RWPE2 (cell line): ENCODE measurements around the gene RPN2.

Experiments used
- ATAC-seq: fragments of 200-7000 bp; cut with Tn5 transposase; 3 replicates; pipeline ENCODE4 v1.9.1; 2021; ENCODE audit warnings: low read depth
- DNase-seq: peaks from one replicate; pipeline ENCODE4 v3.0.0-alpha.2; 2020; ENCODE audit warnings: low spot score
- H3K27ac ChIP-seq: fragments of 450-650 bp; 2 replicates; pipeline ENCODE4 v1.5.1; 2017; ENCODE audit warnings: mild to moderate bottlenecking; ENCODE audit not compliant: poor library complexity, severe bottlenecking
- H3K27me3 ChIP-seq: fragments of 250-450 bp; sonication (Bioruptor Pico); 2 replicates; pipeline ENCODE4 v1.5.1; 2021; ENCODE audit warnings: mild to moderate bottlenecking, moderate library complexity; ENCODE audit not compliant: insufficient read depth, poor library complexity, severe bottlenecking
- H3K36me3 ChIP-seq: fragments of 250-450 bp; sonication (Bioruptor Pico); 2 replicates; pipeline ENCODE4 v1.5.1; 2020; ENCODE audit warnings: low read depth, mild to moderate bottlenecking, moderate library complexity
- H3K4me1 ChIP-seq: fragments of 250-450 bp; sonication (Bioruptor Pico); 2 replicates; pipeline ENCODE4 v1.5.1; 2021; ENCODE audit warnings: mild to moderate bottlenecking, moderate library complexity; ENCODE audit not compliant: insufficient read depth, poor library complexity, severe bottlenecking
- H3K4me3 ChIP-seq: fragments of 250-450 bp; sonication (Bioruptor Pico); 2 replicates; pipeline ENCODE4 v1.5.1; 2021; ENCODE audit warnings: mild to moderate bottlenecking, moderate library complexity; ENCODE audit not compliant: severe bottlenecking
- H3K9me3 ChIP-seq: fragments of 250-450 bp; sonication (Bioruptor Pico); 2 replicates; pipeline ENCODE4 v1.5.1; 2021; ENCODE audit warnings: mild to moderate bottlenecking, moderate library complexity; ENCODE audit not compliant: severe bottlenecking
- CTCF ChIP-seq: fragments of 450-650 bp; IDR thresholded peaks from one replicate; pipeline ENCODE4 v1.5.1; 2017; ENCODE audit warnings: mild to moderate bottlenecking, moderate library complexity; ENCODE audit not compliant: poor library complexity, severe bottlenecking

The RPN2 gene

GRCh38 chr20:37207171-37207570 lies 28.0 kb downstream of the RPN2 start:
- no peak for TF ChIP-seq CTCF
- no peaks in the 10 kb centered on the region for H3K9me3 ChIP-seq
- no peak for DNase-seq
- H3K27ac ChIP-seq = no peak overlapping the region
- peaks cover 99% of the 10 kb centered on the region for H3K36me3 ChIP-seq
- no peak overlapping the region for H3K4me3 ChIP-seq
- peaks cover 12% of the 10 kb centered on the region for H3K4me1 ChIP-seq
- ATAC-seq = no peak
- H3K27me3 ChIP-seq = no peaks in the 10 kb centered on the region

GRCh38 chr20:37209193-37209592 lies 30.1 kb downstream of the RPN2 start:
- TF ChIP-seq CTCF = no peak
- Histone ChIP-seq H3K9me3 (no peaks in the 10 kb centered on the region), H3K4me1 (peaks cover 12% of the 10 kb centered on the region), H3K36me3 (peaks cover 100% of the 10 kb centered on the region), H3K4me3 (no peak overlapping the region), H3K27me3 (no peaks in the 10 kb centered on the region), H3K27ac (peak overlapping the region; percentile 54)
- no peak for ATAC-seq
- no peak for DNase-seq

- Histone ChIP-seq H3K36me3 (peaks cover 100% of the 10 kb centered on the region), H3K9me3 (no peaks in the 10 kb centered on the region), H3K4me1 (peaks cover 12% of the 10 kb centered on the region), H3K4me3 (no peak overlapping the region), H3K27ac (peak overlapping the region; percentile 54), H3K27me3 (no peaks in the 10 kb centered on the region)
- TF ChIP-seq CTCF = no peak
- ATAC-seq = peak; percentile 92
- DNase-seq = no peak
These were observed 30.7 kb downstream of the RPN2 start for GRCh38 chr20:37209661-37210314.

GRCh38 chr20:37218441-37218840 lies 39.3 kb downstream of the RPN2 start:
- DNase-seq (no peak), ATAC-seq (no peak)
- Histone ChIP-seq H3K27me3 (no peaks in the 10 kb centered on the region), H3K4me1 (peaks cover 3% of the 10 kb centered on the region), H3K4me3 (no peak overlapping the region), H3K36me3 (peaks cover 100% of the 10 kb centered on the region), H3K9me3 (peaks cover 2% of the 10 kb centered on the region), H3K27ac (no peak overlapping the region)
- no peak for TF ChIP-seq CTCF

GRCh38 chr20:37218976-37219375 lies 39.8 kb downstream of the RPN2 start:
- ATAC-seq (no peak), DNase-seq (no peak)
- H3K4me3 ChIP-seq = no peak overlapping the region
- H3K4me1 ChIP-seq = peaks cover 3% of the 10 kb centered on the region
- peaks cover 2% of the 10 kb centered on the region for H3K9me3 ChIP-seq
- TF ChIP-seq CTCF = no peak
- H3K27me3 ChIP-seq = no peaks in the 10 kb centered on the region
- no peak overlapping the region for H3K27ac ChIP-seq
- H3K36me3 ChIP-seq = peaks cover 100% of the 10 kb centered on the region
